Dermis blood vessel endothelial cell (primary cell): ENCODE measurements around the gene TTC7B. TPM values are rescaled to one million over a fixed set of nuclear protein-coding genes. Genes with fewer than 3 reads are reported as not detected.

Experiments
- DNase-seq: peaks from one replicate; pipeline ENCODE4 v3.0.0; 2010
- total RNA-seq: library from RNA; depleted of rRNA; stranded (reverse); fragments of >200 nt; gene quantifications from 2 replicates; pipeline ENCODE4 v1.2.3, GENCODE V29; 2014

Gene TTC7B
- total RNA-seq, 1 donor from 2014 or later: 37.1 TPM

DNA sequence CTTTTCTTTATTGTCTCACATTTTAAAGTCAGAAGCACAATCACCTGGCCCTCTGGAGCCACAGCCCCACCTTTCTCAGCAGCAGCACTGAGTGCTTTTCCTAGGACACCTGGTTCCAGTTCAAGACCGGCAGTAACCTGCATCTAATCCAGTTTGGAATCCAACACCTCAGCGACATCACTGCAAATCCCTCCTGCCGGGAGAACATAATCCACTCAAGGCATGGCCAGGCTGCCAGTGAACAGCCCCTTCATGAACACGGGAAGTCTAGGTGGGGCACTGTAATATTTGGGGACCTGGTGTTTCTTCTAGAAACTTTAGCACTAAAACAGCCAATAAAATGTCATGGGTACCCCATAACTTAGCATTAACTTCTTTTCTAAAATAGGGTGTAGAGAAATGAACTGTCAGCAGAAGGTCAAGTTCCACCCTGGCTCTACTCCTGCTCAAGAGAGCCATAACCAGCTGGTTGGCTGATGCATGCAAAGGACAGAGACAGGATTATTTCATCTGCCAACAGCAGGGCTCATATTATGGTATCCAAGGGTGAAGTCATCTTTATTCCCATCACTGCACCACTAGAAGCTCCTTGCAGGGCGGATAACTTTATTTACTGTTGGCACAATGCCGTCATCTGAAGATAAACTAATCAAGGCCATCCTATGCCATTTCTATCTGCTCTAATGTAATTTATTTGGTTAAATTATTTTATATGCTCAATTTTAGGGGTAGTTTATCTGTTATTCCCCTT, 76.7 kb downstream of the TTC7B start:
- no peak for DNase-seq

DNA sequence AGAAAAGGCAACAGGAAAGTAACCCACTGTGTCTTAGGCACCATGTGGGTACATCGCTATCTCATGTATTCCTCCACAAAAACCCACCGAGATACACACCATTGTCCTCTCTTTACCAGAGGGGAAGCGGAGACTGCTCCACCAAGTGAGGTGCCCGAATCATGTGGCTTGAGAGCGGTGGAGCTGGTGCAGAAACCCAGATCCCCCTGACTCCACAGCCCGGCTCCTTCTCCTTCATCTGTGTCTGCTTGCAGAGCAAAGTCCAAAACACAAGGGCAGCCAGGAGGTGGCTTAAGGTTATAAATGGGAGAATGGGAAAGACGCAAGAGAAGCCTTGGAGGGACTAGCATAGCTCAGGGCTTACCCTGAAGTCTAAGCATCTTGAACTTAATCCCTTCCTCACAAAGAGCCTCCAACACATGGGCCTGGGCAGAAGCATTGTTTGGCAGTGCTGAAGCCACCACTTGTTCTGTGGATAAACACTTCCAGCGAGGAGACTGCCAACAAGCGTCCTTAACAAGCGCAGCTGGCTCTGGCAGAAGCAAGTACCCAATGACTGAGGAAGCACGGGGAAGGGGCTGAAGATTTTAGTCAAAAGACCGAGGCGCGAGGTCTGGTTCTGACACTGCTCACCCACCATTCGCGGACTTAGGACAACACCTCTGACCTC, 83.0 kb downstream of the TTC7B start:
- no peak for DNase-seq

DNA sequence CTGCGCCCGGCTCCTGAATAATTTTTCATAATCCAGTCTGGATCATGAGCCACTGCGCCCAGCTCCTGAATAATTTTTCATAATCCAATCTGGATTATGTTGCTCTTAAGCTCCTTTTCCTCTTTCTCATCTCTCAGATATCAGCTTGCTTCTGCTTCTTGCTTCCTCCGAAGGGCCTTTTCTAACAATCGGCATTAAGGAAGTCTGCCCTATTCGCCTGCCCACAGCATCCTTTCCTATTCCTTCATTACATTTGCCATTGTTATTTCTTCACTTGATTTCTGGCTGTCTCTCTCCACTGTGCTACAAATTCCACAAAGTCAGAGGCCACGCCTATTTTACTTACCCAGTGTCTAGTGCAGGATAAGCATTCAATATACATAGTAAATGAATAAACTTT, 83.5 kb downstream of the TTC7B start:
- DNase-seq: no peak

DNA sequence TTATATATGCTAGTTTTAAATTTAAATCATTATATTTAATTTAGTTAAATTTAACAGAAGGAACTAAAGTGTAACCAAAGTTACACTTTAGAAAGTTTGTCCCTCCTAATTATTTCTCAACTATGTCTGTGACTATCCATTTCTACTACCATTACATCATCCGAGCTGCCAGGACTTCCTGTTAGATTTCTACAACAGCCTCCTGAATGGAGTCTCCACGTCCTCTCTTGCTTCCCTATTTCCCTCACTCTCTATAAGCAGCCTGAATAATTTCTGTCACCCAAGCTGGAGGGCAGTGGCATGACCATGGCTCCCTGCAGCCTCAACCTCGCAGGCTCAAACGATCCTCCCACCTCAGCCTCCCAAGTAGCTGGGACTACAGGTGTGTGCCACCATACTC, 84.1 kb downstream of the TTC7B start:
- DNase-seq: no peak

DNA sequence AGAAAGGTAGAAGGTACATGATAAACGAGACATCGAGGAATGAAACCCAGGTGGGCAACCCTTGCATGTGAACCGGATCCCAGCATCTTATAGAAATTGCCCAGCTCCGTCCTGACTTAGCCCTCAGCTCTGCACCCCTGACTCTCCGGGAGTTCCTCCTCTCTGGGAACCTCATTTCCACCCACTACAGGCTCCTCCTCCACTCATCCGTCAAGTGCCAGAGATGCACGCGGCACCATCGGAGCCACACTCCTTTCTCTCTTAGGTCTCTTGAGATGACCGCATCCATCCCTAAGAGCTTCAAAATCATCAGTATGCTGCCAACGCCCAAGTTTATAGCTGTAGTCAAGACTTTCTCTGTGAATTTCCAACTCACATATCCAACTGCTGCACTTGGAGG, 84.7 kb downstream of the TTC7B start:
- DNase-seq: no peak

DNA sequence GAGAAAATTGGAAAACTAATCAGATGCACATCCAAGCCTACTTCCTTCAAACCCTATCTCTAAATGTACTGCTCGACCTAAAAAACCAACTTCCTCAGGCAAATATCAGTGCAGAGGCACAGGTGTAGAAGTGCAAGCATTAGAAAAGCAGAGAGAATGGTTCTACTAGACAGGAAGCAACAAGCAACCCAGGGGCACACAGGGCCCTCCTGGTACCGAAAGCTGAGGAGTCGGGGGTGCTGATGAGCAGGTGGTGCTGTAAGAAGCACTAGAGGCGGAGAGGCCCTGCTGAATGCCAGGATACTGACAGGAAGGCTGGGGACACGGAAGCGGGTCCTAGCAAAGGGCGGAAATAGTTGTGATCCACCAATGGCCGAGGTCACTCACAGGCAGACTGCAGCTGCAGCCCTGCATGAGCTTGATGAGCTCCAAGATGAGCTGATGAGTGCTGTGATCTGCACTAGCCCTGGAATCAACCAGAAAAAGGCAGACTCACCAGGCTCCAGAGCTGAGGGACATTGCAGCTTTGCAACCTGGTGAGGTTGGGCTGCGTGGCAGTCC, 85.9 kb downstream of the TTC7B start:
- DNase-seq: peak; percentile 33

DNA sequence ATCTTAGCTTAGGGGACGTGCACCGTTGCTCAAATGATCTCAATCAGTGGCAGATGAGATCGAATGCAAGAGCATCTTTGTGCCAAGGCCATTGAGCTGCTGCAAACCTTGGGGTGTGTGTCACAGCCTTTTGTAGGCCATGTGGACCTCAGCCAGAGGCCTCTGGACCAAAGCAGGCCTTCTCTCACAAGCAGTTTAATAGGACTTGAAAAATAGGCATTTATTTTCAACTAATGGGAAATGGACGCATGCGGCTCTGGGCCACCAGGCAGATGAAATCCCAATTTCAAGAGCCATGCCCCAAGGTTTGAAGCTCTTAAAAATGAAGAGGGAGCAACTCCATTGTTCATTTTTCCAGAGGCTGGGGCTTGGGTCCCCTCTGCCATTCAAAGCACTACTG, 87.3 kb downstream of the TTC7B start:
- DNase-seq: no peak

DNA sequence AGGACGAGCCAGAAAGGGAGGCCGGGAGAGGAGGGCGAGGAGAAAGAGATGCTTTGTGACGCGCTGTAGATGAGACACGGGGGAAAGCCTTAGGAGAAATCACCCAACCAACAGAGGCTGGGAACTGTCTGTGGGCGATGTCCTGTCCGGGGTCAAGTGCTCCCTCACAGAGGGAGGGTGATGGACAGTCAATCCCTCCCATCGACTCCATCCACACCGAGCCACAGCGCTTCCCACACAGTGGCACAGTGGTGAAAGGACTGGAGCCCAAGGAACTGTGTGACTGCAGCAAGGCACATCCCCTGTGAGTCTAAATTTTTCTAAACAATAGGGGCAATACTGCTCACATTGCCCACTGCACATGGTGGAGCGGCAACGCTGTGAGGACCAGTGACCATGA, 89.1 kb downstream of the TTC7B start:
- no peak for DNase-seq

DNA sequence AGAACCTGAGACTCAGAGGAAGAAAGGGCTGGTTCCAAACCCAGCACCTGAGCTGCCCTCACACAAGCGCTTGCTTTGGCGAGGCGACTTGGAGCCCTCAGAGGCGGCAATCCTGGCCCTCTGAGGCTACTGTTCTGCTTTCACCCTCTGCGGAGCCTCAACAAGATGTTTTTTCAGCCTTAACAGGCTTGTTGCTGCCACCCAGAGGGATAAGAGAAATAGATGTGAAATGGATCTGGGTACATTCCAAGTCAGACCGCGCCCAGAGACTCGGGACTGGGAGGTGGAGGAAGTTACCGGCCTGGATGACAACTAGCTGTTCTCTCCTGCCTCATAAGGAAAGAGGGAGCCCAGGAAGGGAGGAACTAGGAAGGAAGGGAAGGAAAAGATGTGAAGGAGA, 89.6 kb downstream of the TTC7B start:
- DNase-seq: peak; percentile 34

DNA sequence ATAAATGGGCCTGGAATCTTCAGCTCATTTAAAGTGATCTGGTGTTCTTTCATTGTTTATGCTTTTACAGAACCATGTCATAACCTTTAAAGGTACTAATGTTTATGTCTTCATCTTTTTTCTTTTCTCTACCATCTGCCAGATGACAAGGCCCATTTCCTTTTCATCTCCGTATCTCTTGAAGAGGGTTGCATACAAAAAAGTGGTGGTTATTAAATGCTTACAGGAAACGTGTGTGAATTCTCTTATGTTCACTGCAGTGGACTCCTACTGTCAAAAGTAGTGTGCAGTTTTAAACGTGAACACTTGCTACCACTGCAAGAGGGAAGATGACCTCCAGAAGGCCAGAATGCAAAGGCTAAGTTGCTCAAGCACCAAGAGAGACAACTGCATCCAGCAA, 91.4 kb downstream of the TTC7B start:
- no peak for DNase-seq

DNA sequence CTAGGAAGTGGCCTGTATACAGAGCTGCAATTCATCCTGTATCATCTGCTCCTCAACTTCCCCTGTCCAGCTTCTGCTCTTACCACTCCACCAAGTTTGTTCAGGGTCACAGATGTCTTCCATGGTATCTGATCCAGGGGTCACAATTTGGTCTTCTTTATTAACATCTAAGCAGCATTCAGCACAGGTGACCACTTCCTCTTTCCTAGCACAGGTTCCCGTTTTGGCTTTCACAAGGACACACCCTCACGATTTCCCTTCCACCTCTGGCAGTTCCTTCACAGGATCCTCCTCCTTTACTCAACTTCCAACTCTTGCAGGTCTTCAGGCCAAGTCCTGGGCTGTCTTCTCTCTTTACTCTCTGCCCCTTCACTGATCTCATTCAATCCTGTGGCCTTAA, 93.6 kb downstream of the TTC7B start:
- DNase-seq: no peak

DNA sequence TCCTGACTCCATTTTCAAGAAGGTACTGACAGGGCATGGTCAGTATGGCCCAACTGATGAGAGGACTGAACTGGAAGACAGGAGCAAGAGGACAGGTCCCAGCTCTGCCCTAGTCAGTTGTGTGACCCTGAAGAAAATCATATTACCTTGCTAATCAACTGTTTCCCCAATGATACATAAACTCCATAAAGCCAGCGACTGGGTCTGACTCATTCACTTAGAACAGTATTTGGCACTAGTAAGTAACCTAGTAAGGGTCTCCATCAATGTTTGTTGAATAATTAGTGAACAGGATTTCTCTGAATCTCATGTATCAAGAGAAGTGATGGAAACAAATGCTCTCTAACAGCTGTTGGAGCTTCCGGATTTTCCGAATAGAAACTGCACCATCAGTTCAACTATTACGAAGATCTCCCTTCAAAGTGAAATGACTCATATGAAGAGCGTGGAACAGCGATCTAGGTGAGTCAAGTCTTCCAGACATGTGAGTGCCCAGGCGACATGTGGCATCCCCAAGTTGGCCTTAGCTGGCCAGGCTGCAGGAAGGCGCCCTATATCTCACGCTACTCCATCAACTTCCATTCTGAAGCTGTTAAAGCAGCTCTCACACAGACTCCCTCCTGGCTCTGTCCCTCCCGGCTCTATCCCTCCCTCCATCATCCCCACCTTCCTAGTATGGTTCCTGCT, 94.5 kb downstream of the TTC7B start:
- DNase-seq: peak; percentile 64

DNA sequence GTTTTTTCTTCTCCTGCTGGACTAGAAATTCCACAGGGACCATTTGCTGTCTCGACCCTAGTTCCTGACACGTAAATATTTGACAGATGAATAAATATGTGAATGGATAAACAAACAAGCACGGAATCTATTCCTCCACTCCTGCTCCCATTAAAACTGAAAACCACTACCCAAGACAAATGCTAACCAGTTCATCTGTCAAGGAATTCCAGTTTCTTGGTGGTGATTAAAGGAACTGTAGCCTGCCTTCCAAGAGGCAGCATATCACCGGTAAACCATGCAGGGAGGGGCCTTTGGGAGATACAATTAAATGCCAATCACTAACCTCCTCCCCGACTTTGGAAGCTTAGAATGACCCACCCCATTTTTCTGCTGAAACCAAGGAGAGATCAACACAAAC, 95.4 kb downstream of the TTC7B start:
- DNase-seq: no peak

DNA sequence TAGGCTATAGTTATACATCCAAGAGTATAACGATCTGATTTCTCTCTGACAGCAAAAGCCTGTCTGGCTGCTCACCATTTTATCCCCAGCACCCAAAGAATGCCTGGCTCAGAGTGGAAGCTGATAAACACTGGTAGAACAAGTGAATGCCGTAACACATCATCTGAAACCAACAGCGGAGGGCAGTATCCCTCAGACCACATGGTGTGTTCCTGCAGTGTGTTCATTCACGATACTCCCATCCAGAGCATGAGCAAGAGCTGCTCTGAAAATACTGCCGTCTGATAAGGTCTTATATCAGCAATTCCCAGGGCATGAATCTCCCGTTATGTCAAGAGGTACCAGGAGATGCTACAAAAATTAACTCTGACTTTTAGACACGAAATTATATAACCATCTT, 95.9 kb downstream of the TTC7B start:
- peak; percentile 11 for DNase-seq

DNA sequence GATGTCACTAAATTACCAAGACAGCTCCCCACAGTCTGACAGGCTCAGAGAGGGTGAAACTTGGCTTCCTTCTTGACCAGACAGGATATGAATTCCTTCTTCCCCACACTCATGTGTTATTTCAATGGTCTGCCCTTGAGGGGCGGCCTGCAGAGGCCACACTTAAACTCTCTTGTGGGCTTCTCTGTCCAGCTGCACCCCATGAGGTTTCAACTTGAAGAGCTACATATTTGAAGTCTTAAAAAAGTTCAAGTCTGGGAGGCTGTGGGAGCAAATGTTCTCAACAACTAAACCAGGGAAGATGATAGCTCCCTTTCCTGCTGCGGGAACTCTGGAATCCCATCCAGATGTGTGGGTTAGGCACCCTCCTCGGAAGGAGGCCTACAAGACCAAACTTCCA, 98.3 kb downstream of the TTC7B start:
- DNase-seq: no peak

DNA sequence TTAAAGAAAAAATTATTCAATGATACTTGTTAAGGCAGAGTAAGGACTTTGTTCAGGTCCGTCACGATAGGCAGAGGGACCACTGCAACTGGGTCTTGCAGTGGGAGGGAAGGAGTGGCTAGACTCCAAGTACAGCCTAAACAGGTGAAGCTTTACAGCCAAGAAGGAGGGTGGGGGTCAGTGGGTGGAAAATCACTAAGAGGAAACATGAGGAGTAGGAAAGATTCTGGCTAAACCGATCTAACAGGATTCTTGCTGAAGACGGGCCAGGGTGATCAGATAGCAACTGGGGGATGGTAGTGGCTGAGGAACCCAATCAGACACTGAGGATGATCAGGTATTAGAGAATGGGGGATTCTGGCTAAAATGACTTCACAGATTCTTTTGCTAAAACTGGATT, 100.2 kb downstream of the TTC7B start:
- DNase-seq: no peak

DNA sequence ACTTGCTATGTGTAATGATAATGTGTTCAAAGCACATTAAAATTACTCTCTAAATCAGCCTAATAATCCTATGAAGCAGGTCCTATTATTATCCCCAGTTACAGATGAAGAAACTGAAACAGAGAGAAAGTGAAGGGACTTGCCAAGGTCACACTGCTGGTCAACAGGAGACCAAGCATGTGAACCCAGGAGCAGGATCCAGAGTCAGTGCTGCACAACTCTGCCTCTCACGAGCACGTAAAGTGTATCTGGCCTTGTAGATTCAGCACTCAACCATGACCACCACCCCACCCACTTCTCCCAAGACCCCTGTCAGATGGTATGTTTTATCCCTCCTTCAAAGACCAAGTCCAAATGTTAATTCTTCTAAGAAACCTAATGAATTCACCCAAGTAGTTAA, 100.7 kb downstream of the TTC7B start:
- no peak for DNase-seq

DNA sequence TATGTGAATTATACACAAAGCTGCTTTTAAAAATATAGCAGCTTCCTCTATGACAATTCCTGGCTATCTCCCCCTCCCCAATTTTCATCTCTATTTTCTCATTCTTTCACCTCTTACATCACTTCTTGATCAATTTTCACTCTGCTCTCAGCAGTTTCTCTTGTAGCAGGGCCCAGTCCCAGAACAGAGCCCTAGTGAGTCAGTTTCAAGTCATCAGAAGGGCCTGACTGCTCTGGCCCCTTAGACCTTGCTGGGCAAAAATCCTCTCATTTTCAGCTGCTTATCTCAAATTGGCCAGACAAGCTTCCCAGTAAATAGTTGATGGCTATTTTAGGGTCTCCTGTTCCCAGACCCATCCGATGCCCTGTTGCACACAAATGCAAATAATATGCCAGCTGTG, 101.4 kb downstream of the TTC7B start:
- no peak for DNase-seq

DNA sequence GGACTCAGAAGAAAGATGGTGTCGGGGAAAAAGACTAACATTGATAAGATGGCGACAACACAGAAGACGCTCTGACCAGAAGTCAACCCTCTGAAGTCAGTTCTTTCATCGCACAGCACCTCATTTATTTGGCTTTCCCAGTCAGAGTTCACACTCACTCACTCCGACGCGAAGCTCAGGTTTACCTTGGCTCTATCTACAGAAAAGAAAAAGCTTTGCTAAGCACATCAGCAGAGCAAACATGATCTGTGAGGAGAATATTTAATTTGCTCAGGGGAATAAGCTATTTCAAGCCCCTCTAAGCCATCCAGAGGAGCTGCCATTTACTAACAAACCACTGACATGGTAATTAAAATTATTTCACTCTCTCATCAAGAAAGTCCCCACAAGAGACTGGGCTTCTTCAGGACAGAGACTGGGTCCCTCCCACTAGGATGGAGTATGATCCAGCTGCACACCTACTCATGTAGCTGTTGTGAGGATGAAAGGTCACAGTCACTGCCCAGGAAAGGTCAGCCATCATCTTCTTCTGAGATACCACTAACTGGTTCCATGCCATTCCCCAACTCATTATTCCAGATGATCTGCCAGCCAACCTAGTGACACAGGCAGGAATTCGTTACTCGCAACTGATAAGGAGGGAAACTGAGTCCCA, 111.4 kb downstream of the TTC7B start:
- DNase-seq: no peak

DNA sequence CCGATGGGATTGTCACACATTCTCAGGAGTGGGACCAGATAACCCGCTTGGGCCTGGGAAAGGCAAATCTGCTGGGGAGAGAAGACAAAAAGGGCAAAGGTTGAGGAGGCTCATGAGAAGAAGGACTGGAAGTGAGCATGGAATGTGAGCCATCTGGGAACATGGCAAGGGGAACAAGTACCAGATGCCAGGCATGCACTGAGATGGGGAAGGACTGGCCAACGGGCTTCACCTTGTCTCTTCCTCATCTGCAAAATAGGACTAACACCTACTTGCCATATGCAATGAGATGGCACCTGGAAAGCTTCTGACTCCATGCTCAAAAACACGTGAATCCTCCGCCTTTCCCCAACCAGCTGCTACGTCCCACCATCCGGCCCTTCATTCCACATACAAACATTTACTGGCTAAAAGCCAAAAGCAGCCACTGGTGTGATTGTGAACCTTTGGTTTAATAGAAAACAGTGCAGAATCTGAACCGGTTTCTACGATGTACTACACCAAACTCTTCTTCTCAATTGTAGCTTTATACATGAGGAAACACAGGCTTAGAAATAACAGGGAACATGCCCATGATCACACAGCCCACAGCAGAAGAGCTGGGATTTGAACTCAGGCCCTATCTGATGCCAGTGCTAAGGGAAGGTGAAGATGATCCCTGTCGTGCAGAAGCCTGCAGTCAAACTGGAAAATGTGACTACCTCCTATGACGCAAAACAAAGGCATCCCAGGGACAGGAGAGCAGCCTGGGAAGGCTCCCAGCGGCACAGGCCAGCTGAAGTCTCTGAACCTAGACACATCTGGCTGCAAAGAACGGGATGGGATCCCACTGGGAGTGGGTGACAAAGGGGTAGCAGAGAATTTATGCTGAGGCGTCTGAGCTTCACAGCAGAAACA, 112.1 kb downstream of the TTC7B start:
- DNase-seq: no peak

DNA sequence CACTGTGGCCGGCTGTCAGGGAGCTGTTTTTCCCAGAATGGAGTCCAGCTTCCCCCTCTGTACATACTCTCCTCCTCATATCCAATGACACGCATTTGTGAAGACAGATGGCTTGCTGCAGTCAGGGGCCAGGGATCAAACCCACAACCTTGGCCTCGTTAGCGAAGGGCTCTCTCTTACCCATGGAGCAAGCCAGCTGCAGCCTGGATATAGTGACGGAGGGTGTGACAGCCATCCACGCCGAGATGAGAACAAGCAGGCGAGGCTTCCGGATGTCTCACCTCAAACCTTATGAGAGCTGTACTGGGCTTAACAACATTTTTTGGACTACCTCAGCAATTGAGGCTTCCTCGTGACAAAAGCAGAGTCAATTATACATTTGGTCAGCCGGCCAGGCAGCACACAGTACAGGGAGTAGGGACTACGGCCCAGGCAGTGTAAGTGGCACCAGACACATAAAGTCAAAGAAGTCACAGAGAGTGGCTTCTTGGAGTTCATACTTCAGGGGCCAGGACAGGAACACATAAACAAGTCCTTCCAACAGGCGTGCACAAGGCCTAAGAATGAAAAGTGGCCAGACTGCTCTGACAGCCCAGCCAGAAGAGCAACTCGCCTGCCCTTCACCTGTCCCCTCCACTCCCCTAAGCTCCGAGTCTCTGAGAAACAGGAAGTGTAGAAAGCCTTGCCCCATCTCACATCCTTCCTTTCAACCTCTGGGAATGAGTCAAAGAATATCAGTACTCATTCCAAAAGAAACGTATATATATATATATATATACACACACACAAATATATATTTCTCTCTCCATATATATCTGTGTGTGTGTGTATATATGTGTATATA, 115.1 kb downstream of the TTC7B start:
- DNase-seq: peak; percentile 57
